Left cardiac atrium (tissue), 4 donors: ENCODE data around the gene CKAP2L. TPM values are rescaled to one million over a fixed set of nuclear protein-coding genes. Genes with fewer than 3 reads are reported as not detected.

Experiments used
- ATAC-seq, 2 donors: fragments of 200-7000 bp; cut with Tn5 transposase; one replicate each; pipeline ENCODE4 v1.9.1; 2020; ENCODE audit warnings: mild to moderate bottlenecking in 2 of 2, moderate library complexity in 2 of 2
- DNase-seq: peaks from one replicate; pipeline ENCODE4 v3.0.0-alpha.2; 2020
- intact Hi-C, 2 donors: fragments of 100-400 bp; cut with DNase I; formaldehyde crosslinking; loops; one replicate each; pipeline versions ENCODE4 v1.14.1 to v1.15.1; 2022 to 2023
- total RNA-seq, 2 donors: library from RNA; stranded (reverse); fragmentation: NEBNext Ultra II Directional; extraction: Animal tissue kit (Norgen Biotek cat#: 25700); gene quantifications; one replicate each; pipeline ENCODE4 v1.2.1, GENCODE V29; 2021
- donor health status: DM: no; HTN: yes; CAD: no.
- donor health status: DM: no; HTN: yes; CAD: no; lungs with severe emphysema.
- donor health status: DM: yes; HTN: yes; CAD: no.
- donor health status: Dilated cardiomyopathy.

CKAP2L gene
- total RNA-seq, 2 donors from 2014 or later = 0.05 to 0.68 TPM

DNA sequence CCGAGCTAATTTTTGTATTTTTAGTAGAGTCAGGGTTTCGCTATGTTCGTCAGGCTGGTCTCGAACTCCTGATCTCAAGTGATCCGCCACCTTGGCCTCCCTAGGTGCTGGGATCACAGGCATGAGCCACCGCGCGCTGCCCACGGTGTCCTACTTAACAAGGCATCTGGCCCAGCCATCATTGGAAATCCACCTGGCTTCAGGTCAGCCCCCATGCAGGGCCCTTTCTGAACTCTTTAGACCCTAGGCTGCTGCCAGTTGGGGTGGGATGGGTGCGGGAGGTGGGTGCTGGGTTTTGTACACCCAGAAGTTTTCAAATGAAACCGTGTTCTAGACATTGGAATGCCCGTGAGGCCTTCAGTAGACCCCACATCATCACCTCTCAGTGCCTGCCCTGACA lies 70.2 kb downstream of the CKAP2L start:
- intact Hi-C loops = loop anchor here in 1 of 2 donors (10.0 kb wide), 1 partner anchor 69 kb away; no protein-coding TSS in a partner anchor
- DNase-seq (no peak), ATAC-seq (no peak)

DNA sequence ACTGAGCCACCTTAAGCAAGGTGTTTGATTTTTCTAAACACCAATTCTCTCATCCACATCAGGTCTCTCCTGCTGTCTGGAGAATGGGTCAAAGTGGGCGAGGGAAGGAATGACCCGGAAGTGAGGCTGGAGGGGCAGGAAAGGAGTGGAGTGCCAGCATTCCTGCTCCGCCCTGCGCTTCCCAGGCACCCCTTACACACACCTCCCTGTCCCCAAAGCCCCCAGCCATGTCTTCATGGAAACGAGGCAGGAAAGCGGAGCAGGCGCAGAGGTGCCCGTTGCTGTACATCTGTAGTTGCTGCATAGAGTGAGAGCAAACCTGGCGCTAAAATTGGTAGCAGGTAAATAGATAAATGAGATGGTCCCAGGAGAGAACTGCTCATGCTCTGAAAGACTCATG lies 70.8 kb downstream of the CKAP2L start:
- intact Hi-C loops = loop anchor here in 1 of 2 donors (10.0 kb wide), 1 partner anchor 69 kb away; no protein-coding TSS in a partner anchor

DNA sequence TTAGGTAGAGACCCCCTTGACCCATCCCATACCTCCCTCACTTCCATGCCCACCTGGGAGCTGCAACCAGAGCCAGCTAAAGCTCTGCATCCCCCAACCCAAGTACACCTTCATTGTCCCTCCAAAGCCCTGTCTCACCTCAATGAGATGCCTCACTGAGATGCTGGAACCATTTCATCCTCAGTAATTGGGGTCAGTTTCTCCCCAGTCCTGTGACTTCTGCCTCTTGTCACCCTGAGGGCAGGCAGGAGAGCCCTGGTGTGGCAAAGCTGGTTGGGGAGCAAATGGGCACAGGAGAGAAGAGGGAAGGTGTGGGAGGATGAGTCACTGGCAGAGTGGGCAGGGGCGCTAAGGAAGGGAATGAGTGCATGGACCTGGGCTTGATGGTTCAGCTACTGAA lies 71.5 kb downstream of the CKAP2L start:
- intact Hi-C loops = loop anchor here in 1 of 2 donors (10.0 kb wide), 1 partner anchor 68 kb away; no protein-coding TSS in a partner anchor
- DNase-seq (no peak), ATAC-seq (peak in 1 of 2 donors; percentile 18)

More for the DNA sequence above, 70.8 kb downstream of the CKAP2L start:
- DNase-seq (no peak), ATAC-seq (no peak)

DNA sequence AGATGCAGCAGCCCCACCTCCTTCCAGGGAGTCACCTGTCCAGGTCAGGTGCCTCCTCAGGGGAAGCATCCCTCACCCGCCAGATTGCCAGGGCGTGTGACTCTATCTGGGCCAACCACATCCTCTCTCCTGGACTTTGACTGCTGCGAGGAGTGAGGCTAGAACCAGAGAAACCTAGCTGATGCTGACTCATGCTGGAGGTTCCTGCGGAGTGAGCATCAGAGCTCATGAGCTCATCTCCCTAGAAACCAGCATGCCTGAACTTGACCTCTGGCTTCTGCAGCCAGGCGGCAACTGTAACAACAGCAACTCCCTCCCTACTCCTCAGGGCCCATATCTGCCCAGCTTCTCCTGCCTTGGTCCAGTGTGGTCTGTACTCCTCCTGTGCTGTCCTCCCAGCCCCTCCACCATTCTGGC lies 71.9 kb downstream of the CKAP2L start:
- ATAC-seq (peak; percentile 74 to 94), DNase-seq (peak; percentile 43)
- intact Hi-C loops = loop anchor here in 1 of 2 donors (10.0 kb wide), 1 partner anchor 68 kb away; no protein-coding TSS in a partner anchor

DNA sequence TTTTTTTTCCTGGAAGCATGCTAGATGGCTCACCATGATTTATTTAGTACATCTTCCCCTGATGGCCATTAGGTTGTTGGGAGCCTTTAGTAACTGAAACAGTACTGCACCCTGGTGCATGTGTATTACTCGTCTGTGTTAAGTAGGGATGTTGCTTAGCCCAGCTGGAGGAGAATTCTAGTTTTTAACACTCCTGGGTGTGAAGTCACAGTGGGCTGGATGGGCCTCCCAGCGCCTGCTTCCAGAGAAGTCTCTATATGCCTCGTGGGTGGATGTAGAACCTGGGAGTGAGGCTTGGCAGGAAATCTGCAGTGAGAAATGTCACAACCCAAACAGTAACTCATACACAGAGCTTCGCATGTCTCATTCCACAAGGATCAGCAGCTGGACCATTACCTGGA lies 72.5 kb downstream of the CKAP2L start:
- DNase-seq = no peak
- peak in 1 of 2 donors; percentile 9 for ATAC-seq
- intact Hi-C loops = loop anchor here (2.0 to 10.0 kb wide), 2 partner anchors 67 kb away; no protein-coding TSS in a partner anchor

DNA sequence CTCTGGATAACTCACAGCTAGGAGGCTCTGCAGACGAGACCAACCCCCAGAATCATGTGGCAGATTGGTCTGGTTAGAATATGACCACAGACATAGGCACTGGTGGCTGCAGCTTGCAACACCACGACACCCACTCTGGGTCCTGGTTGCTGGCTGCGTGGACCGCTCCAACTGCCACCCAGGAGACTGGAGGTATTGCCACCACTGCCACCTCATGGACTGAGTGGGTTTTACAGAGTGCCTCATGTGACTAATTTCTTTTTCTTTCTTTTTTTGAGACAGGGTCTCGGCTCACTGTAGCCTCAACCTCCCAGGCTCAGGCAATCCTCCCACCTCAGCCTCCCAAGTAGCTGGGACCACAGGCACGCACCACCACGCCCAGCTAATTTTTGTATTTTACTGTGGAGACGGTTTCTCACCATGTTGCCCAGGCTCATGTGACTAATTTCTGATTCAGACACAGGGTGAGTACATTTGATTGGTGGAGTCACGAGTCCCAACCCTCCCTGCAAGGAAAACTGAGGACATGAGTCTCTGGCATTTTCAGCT lies 73.5 kb downstream of the CKAP2L start:
- intact Hi-C loops = loop anchor here (2.0 to 10.0 kb wide), 2 partner anchors 66 kb away; no protein-coding TSS in a partner anchor
- DNase-seq = peak; percentile 78
- ATAC-seq = peak; percentile 51 to 81

DNA sequence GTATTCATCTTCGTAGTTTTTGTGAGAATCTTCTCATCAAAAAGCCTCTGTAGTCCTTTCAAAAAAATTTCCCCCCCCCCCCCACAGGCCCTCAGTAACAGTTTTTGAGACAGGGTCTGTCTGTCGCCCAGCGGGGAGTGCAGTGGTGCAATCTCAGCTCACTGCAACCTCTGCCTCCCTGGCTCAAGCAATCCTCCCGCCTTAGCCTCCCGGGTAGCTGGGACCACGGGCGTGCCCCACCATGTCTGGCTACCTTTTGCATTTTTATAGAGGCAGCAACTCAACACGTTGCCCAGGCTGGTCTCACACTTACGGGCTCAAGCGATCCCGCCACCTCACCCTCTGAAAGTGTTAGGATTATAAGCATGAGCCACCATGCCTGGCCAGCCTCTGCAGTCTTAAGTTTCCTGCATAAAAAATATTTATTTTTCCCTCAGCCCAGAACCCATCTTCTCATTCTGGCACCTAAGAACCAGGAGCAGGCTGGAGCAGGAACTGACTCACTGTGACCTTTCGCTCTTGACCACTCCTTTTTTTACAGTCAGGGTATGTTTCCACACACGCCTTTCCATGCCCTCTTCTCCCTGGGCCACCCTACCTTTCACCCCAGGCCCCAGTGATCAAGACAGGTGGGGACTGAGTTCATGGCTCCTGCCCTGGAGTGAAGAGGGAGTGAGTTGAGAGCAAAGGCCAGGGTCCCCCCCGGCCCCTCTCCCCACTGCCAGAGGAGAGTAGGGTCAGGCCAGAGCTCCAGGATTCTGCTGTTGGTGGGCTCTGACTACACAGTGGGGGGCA lies 76.1 kb downstream of the CKAP2L start:
- intact Hi-C loops = no loop called here
- DNase-seq (no peak), ATAC-seq (no peak)

DNA sequence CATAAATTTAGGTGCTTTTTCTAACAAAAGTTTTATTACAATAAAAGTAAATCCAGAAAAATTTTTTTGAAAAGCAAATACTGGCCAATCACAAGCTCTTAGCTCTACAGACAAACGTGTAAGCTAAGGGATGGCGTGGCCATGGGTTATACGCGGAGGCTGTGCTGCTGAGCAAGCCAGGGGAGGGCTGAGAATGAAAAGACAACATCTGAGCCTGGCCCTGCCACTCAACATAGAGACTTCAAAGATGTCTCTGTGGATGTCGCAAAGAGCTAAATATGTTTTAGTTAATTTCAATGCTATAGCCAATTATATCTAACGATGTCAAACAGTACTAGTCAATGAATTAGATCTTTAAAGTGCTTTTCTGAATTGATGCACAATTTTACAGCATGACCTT lies 76.9 kb downstream of the CKAP2L start:
- intact Hi-C loops = no loop called here
- no peak for ATAC-seq
- DNase-seq = no peak

Other genes starting within 250 kb of the CKAP2L start
- 10 to 100 TPM in 1 of 2 donors, 1 to 10 TPM in 1; 9.4 to 16.0 TPM for gene POLR1B, start 222.1 kb downstream of the CKAP2L start, total RNA-seq
- 10 to 100 TPM; 21.7 to 24.0 TPM for gene CHCHD5, start 180.0 kb downstream of the CKAP2L start, total RNA-seq
- 10 to 100 TPM; 15.1 to 38.1 TPM for gene SLC20A1, start 118.7 kb downstream of the CKAP2L start, total RNA-seq
- not detected for gene NT5DC4, start 43.6 kb downstream of the CKAP2L start, total RNA-seq
- not detected for gene IL1A, start 19.9 kb upstream of the CKAP2L start, total RNA-seq
- gene IL1B, start 72.2 kb upstream of the CKAP2L start, total RNA-seq = 1 to 10 TPM in 1 of 2 donors, under 1 TPM in 1; 0.59 to 2.2 TPM
- not detected for gene IL37, start 146.6 kb upstream of the CKAP2L start, total RNA-seq
- gene IL36G, start 213.4 kb upstream of the CKAP2L start, total RNA-seq = not detected
- gene IL36A, start 240.8 kb upstream of the CKAP2L start, total RNA-seq = not detected